Testis (tissue), 2 donors: ENCODE data around the gene PEPD.

Experiments used
- CTCF ChIP-seq, 3 experiments: fragments of 450-650 bp in 2 of 3; fragments of 200-600 bp in 1 of 3; sonication (generic) in 1 of 3; IDR thresholded peaks; one replicate each; pipeline ENCODE4 v1.5.1; 2016 to 2019; ENCODE audit warnings: antibody characterized with exemption in 3 of 3, mild to moderate bottlenecking in 2 of 3, moderate library complexity in 1 of 3
- POLR2A ChIP-seq: fragments of 450-650 bp; IDR thresholded peaks from one replicate; pipeline ENCODE4 v1.6.1; 2017; ENCODE audit warnings: antibody characterized with exemption, mild to moderate bottlenecking, moderate library complexity

DNA sequence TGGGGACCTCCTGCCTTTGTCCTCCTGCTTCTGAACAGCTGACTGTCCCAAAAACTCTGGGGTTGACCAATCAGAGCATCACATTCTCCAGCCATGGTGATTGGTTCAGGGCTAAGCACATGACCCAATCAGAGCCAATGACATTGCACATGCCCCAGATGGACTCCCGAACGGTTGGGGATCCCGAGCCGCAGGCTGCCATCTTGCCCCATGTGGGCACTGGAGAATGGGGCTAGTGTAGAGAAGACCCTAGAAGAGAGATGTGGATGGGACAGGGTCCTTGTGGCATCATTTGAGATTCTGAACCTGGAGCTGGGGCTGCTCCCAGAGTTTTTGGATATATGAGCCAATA is 31.3 kb upstream of the PEPD start:
- TF ChIP-seq CTCF (IDR thresholded peaks at IDR 0.05) = no peak
- no peak for TF ChIP-seq POLR2A
